Natural killer cell (primary cell): Measurements from ENCODE around the gene TTC21A. TPM values are rescaled to one million over a fixed set of nuclear protein-coding genes. Genes with fewer than 3 reads are reported as not detected.
A peak's percentile ranks its signal among the peaks of the same experiment; 100 is the strongest.

Experiments used
- ATAC-seq, 3 donors: fragments of 150-1000 bp in 2 of 3; fragments of 200-7000 bp in 1 of 3; cut with Tn5 transposase; 1 replicate in 1 of 3; 2 replicates in 2 of 3; pipeline ENCODE4 v1.10.0; 2021; ENCODE audit warnings: mild to moderate bottlenecking in 2 of 3, moderate library complexity in 2 of 3
- DNase-seq, 2 donors: peaks; one replicate each; pipeline versions ENCODE4 v3.0.0 to v3.0.0-alpha.2; 2013 to 2021; ENCODE audit warnings: mixed read lengths in 1 of 2
- H3K27ac ChIP-seq: one replicate; pipeline ENCODE4 v1.5.1; 2013; ENCODE audit warnings: mild to moderate bottlenecking, low read length
- H3K27me3 ChIP-seq: one replicate; pipeline ENCODE4 v1.6.1; 2013; ENCODE audit warnings: low read length; ENCODE audit not compliant: control insufficient read depth, insufficient read depth
- H3K36me3 ChIP-seq: one replicate; pipeline ENCODE4 v1.6.1; 2013; ENCODE audit warnings: low read length; ENCODE audit not compliant: control insufficient read depth, insufficient read depth
- H3K4me1 ChIP-seq: one replicate; pipeline ENCODE4 v1.6.1; 2013; ENCODE audit warnings: low read length; ENCODE audit not compliant: control insufficient read depth, insufficient read depth
- H3K4me3 ChIP-seq: one replicate; pipeline ENCODE4 v1.5.1; 2013; ENCODE audit warnings: low read length
- H3K9me3 ChIP-seq: one replicate; pipeline ENCODE4 v1.6.1; 2013; ENCODE audit warnings: low read length; ENCODE audit not compliant: control insufficient read depth, insufficient read depth
- H3K27ac Mint-ChIP-seq, 2 donors: one replicate each; pipeline ENCODE4 v1.8.0; 2022; ENCODE audit warnings: mild to moderate bottlenecking in 2 of 2, mixed read lengths in 2 of 2, moderate library complexity in 1 of 2
- H3K27me3 Mint-ChIP-seq, 2 donors: one replicate each; pipeline ENCODE4 v1.8.0; 2022; ENCODE audit warnings: low read depth in 2 of 2, mixed read lengths in 2 of 2
- H3K36me3 Mint-ChIP-seq: one replicate; pipeline ENCODE4 v1.8.0; 2022; ENCODE audit warnings: mixed read lengths
- H3K4me1 Mint-ChIP-seq, 2 donors: one replicate each; pipeline ENCODE4 v1.8.0; 2022; ENCODE audit warnings: mixed read lengths in 2 of 2
- H3K4me3 Mint-ChIP-seq: one replicate; pipeline ENCODE4 v1.8.0; 2022; ENCODE audit warnings: mild to moderate bottlenecking, moderate library complexity, mixed read lengths
- H3K9me3 Mint-ChIP-seq, 2 donors: one replicate each; pipeline ENCODE4 v1.8.0; 2022; ENCODE audit warnings: mixed read lengths in 2 of 2
- WGBS: methylation state at CpG from one replicate; pipeline ENCODE4 v1.1.7; 2013; ENCODE audit warnings: missing lambda C conversion rate; ENCODE audit not compliant: insufficient coverage; 5-methylcytosine and 5-hydroxymethylcytosine counted together
- intact Hi-C: fragments of 100-400 bp; cut with micrococcal nuclease; formaldehyde crosslinking; loops from one replicate; pipeline ENCODE4 v1.14.2; 2022
- total RNA-seq, 4 donors: library from RNA; stranded (reverse); fragments of 120-200 nt in 1 of 4; gene quantifications; one replicate each; pipeline versions ENCODE4 v1.2.3 to v1.2.4, GENCODE V29; 2013 to 2022
- TF ChIP-seq, protein P1 (sequence below): fragments of 200-600 bp; IDR thresholded peaks from one replicate; pipeline ENCODE4 v1.8.0; 2022; ENCODE audit warnings: antibody characterized with exemption

The TTC21A gene
- total RNA-seq, 3 donors from 2014 or later (not counting 1 experiment from before 2014, with no cell fraction given) = 2.1 to 3.9 (median 2.4) TPM

DNA sequence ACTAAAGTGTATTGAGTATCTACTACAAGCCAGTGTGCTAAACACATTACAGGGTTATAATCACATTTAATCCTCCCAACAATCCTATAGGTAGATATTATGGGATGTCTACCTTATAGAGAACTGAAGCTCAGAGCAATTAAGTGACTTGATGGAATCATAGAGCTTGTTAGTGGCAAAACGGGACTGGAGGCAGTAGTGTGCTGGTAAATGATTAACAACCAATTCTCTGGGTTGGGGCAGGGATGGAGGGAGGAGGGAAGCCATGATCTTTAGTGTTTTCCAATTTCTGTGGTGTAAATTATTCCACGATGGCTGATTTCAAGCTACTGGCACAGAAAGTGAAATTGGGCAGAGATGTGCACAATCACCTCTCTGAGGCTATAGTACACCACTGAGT is 64.4 kb downstream of the TTC21A start:
- Histone ChIP-seq H3K4me1 (no peaks in the 10 kb centered on the region), H3K27me3 (no peaks in the 10 kb centered on the region), H3K36me3 (no peaks in the 10 kb centered on the region), H3K9me3 (no peaks in the 10 kb centered on the region), H3K27ac (no peak overlapping the region), H3K4me3 (no peak overlapping the region)
- peaks cover 0 to 9% of the 10 kb centered on the region in 2 donors for H3K4me1 Mint-ChIP-seq
- TF ChIP-seq, protein P1, sequence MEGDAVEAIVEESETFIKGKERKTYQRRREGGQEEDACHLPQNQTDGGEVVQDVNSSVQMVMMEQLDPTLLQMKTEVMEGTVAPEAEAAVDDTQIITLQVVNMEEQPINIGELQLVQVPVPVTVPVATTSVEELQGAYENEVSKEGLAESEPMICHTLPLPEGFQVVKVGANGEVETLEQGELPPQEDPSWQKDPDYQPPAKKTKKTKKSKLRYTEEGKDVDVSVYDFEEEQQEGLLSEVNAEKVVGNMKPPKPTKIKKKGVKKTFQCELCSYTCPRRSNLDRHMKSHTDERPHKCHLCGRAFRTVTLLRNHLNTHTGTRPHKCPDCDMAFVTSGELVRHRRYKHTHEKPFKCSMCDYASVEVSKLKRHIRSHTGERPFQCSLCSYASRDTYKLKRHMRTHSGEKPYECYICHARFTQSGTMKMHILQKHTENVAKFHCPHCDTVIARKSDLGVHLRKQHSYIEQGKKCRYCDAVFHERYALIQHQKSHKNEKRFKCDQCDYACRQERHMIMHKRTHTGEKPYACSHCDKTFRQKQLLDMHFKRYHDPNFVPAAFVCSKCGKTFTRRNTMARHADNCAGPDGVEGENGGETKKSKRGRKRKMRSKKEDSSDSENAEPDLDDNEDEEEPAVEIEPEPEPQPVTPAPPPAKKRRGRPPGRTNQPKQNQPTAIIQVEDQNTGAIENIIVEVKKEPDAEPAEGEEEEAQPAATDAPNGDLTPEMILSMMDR = no peak
- H3K4me3 Mint-ChIP-seq = no peak overlapping the region
- peaks cover 0 to 5% of the 10 kb centered on the region in 2 donors for H3K27me3 Mint-ChIP-seq
- no peak for DNase-seq
- no peaks in the 10 kb centered on the region for H3K9me3 Mint-ChIP-seq
- 88% methylated on average over 2 of the region's 2 CpGs for WGBS
- H3K36me3 Mint-ChIP-seq = no peaks in the 10 kb centered on the region
- no peak overlapping the region for H3K27ac Mint-ChIP-seq
- intact Hi-C loops = no loop called here
- ATAC-seq = no peak

DNA sequence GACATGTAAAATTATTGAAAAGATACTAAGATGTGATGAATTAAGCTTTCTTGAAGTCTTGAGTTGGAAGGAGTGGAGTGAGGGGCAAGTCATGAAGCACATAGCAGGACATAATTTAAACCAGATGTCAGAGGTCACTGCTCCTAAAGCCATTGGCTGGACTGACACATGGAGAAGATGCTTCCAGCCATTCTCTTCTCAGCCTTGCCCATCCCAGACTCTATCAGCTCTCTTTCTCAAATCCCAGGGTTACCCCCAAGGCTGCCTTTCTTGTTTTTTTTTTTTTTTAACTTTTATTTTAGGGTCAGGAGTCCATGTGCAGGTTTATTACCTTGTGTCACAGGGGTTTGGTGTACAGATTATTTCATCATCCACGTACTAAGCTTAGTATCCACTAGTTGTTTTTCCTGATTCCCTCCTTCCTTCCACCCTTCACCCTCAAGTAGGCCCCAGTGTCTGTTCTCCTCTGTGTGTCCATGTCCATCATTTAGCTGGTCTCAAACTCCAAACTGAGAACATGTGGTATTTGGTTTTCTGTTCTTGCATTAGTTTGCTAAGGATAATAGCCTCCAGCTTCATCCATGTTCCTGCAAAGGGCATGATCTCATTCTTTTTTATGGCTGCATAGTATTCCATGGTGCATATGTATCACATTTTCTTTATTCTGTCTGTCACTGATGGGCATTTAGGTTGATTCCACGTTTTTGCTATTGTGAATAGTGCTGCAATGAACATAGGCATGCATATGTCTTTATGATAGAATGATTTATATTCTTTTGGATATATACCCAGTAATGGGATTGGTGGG is 66.0 kb downstream of the TTC21A start:
- 95% methylated on average over 2 of the region's 2 CpGs for WGBS
- intact Hi-C loops = no loop called here
- no peak for ATAC-seq
- peaks cover 9% of the 10 kb centered on the region for H3K4me1 ChIP-seq
- no peak overlapping the region for H3K27ac ChIP-seq
- H3K36me3 Mint-ChIP-seq = no peaks in the 10 kb centered on the region
- H3K9me3 Mint-ChIP-seq = no peaks in the 10 kb centered on the region
- H3K4me1 Mint-ChIP-seq = peaks cover 3 to 18% of the 10 kb centered on the region in 2 donors
- H3K27me3 ChIP-seq = no peaks in the 10 kb centered on the region
- no peaks in the 10 kb centered on the region for H3K9me3 ChIP-seq
- peak in 1 of 2 donors; percentile 3 for DNase-seq
- no peak overlapping the region for H3K4me3 ChIP-seq
- TF ChIP-seq, protein P1 = no peak
- no peak overlapping the region for H3K4me3 Mint-ChIP-seq
- peaks cover under 1 to 5% of the 10 kb centered on the region in 2 donors for H3K27me3 Mint-ChIP-seq
- H3K36me3 ChIP-seq = no peaks in the 10 kb centered on the region
- H3K27ac Mint-ChIP-seq = no peak overlapping the region

DNA sequence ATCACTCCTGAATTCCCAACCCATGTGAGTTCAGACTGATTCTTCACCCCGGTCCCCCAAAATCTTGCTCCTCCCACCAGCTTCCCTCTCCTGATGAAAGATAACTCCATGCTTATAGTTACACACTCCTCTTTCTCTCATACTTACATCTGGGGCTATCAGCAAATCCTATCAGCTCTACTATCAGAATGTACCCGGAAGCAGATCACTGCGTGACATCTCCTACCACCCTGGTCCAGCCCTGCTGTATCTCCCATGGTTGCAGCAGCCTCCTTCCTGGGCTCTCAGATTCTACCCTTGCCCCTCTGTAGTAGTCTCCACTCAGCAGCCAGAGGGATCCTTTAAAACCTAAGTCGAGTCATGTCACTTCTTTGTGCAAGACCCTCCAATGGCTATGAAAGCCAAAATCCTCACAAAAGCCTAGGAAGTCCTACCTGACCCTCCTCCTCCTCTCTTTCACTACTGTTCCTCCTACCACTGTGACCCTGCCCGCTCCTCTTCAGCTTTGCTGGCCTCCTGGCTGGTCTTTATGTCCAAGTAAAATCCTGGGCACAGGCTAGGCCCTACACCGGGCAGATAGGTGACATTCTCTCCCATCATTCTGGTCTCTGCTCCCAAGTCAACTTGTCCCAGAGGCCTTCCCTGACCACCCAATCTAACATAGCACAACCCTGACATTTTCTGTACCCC is 68.7 kb downstream of the TTC21A start:
- Mint-ChIP-seq H3K9me3 (no peaks in the 10 kb centered on the region), H3K36me3 (no peaks in the 10 kb centered on the region), H3K4me1 (peaks cover 24 to 37% of the 10 kb centered on the region in 2 donors), H3K27me3 (peaks cover 0 to 8% of the 10 kb centered on the region in 2 donors), H3K4me3 (no peak overlapping the region), H3K27ac (peak overlapping the region; percentile 18 to 88)
- no peak overlapping the region for H3K27ac ChIP-seq
- ATAC-seq (no peak), DNase-seq (no peak)
- H3K27me3 ChIP-seq = no peaks in the 10 kb centered on the region
- WGBS = 95% methylated on average over 6 of the region's 6 CpGs
- peaks cover 25% of the 10 kb centered on the region for H3K4me1 ChIP-seq
- no peaks in the 10 kb centered on the region for H3K36me3 ChIP-seq
- TF ChIP-seq, protein P1 = no peak
- H3K4me3 ChIP-seq = no peak overlapping the region
- intact Hi-C loops = no loop called here
- H3K9me3 ChIP-seq = no peaks in the 10 kb centered on the region
